NCI-H69 (cell line): Measurements from ENCODE around the gene NKPD1.

ENCODE experiments used
- DNase-seq: peaks from one replicate; lab custom pipeline; 2025; lab: John Stamatoyannopoulos, UW

Gene NKPD1

GRCh38 chr19:45140533-45140932 lies 20.2 kb downstream of the NKPD1 start:
- DNase-seq, result no peak

GRCh38 chr19:45140144-45140503 lies 20.7 kb downstream of the NKPD1 start:
- DNase-seq, result no peak

- DNase-seq, result no peak
Measured at GRCh38 chr19:45139286-45140143, 21.3 kb downstream of the NKPD1 start.

GRCh38 chr19:45138303-45138751 lies 22.5 kb downstream of the NKPD1 start:
- peak; percentile 50 for DNase-seq

GRCh38 chr19:45137179-45137761 lies 23.5 kb downstream of the NKPD1 start:
- DNase-seq, result peak; percentile 94

- peak; percentile 56 for DNase-seq
Measured at GRCh38 chr19:45136507-45137178, 24.1 kb downstream of the NKPD1 start.

GRCh38 chr19:45135176-45135885 lies 25.5 kb downstream of the NKPD1 start:
- no peak for DNase-seq

GRCh38 chr19:45133661-45134060 lies 27.1 kb downstream of the NKPD1 start:
- DNase-seq, result no peak

GRCh38 chr19:45130888-45131615 lies 29.7 kb downstream of the NKPD1 start:
- peak; percentile 99 for DNase-seq

GRCh38 chr19:45130236-45130635 lies 30.5 kb downstream of the NKPD1 start:
- no peak for DNase-seq

GRCh38 chr19:45128806-45129205 lies 32.0 kb downstream of the NKPD1 start:
- DNase-seq, result no peak

- DNase-seq, result no peak
Measured at GRCh38 chr19:45128146-45128545, 32.6 kb downstream of the NKPD1 start.

GRCh38 chr19:45126654-45127053 lies 34.1 kb downstream of the NKPD1 start:
- no peak for DNase-seq

GRCh38 chr19:45125975-45126493 lies 34.7 kb downstream of the NKPD1 start:
- peak; percentile 77 for DNase-seq

GRCh38 chr19:45125360-45125759 lies 35.4 kb downstream of the NKPD1 start:
- DNase-seq, result no peak

GRCh38 chr19:45124021-45124420 lies 36.8 kb downstream of the NKPD1 start:
- no peak for DNase-seq

GRCh38 chr19:45123440-45123850 lies 37.3 kb downstream of the NKPD1 start:
- peak; percentile 65 for DNase-seq

- no peak for DNase-seq
Measured at GRCh38 chr19:45122832-45123231, 38.0 kb downstream of the NKPD1 start.

- DNase-seq, result no peak
Measured at GRCh38 chr19:45121827-45122345, 38.9 kb downstream of the NKPD1 start.

GRCh38 chr19:45119582-45119981 lies 41.2 kb downstream of the NKPD1 start:
- DNase-seq, result peak; percentile 53
